ENCODE measurements around the gene AASDH.

- TF ChIP-seq CTCF (IDR thresholded peaks at IDR 0.05) (no peak), POLR2A (IDR thresholded peaks at IDR 0.05) (no peak)
These were observed 38.2 kb upstream of the AASDH start for GRCh38 chr4:56425518-56425917.
